Ishikawa (cell line): ENCODE measurements around the gene NR3C1.

Source experiments
- CEBPB ChIP-seq: IDR thresholded peaks from 2 replicates; pipeline ENCODE4 v1.6.1; 2012
- CREB1 ChIP-seq: IDR thresholded peaks from 2 replicates; pipeline ENCODE4 v1.6.1; 2012; ENCODE audit warnings: low read depth
- EGR1 ChIP-seq: IDR thresholded peaks from 2 replicates; pipeline ENCODE4 v1.6.1; 2012
- EP300 ChIP-seq: IDR thresholded peaks from 2 replicates; pipeline ENCODE4 v1.6.1; 2012; ENCODE audit warnings: borderline replicate concordance
- FOXM1 ChIP-seq: IDR thresholded peaks from 2 replicates; pipeline ENCODE4 v1.6.1; 2012; ENCODE audit warnings: low read depth, borderline replicate concordance
- MAX ChIP-seq: IDR thresholded peaks from 2 replicates; pipeline ENCODE4 v1.6.1; 2012
- NFIC ChIP-seq: IDR thresholded peaks from 2 replicates; pipeline ENCODE4 v1.6.1; 2012
- RAD21 ChIP-seq: IDR thresholded peaks from 2 replicates; pipeline ENCODE4 v1.6.1; 2012; ENCODE audit warnings: low read depth
- TAF1 ChIP-seq: IDR thresholded peaks from 2 replicates; pipeline ENCODE4 v1.6.1; 2012; ENCODE audit warnings: low read depth, mild to moderate bottlenecking
- TCF12 ChIP-seq: IDR thresholded peaks from 2 replicates; pipeline ENCODE4 v1.6.1; 2012; ENCODE audit warnings: low read depth
- TEAD4 ChIP-seq: IDR thresholded peaks from 2 replicates; pipeline ENCODE4 v1.6.1; 2012
- YY1 ChIP-seq: IDR thresholded peaks from 2 replicates; pipeline ENCODE4 v1.6.1; 2012; ENCODE audit warnings: low read depth
- ZBTB7A ChIP-seq: IDR thresholded peaks from 2 replicates; pipeline ENCODE4 v1.6.1; 2012; ENCODE audit warnings: low read depth
- TF ChIP-seq, protein P1 (sequence below): IDR thresholded peaks from 2 replicates; pipeline ENCODE4 v1.6.1; 2012; ENCODE audit warnings: low read depth, mild to moderate bottlenecking
- TF ChIP-seq, protein P2 (sequence below): IDR thresholded peaks from 2 replicates; pipeline ENCODE4 v1.6.1; 2012

Gene NR3C1

DNA sequence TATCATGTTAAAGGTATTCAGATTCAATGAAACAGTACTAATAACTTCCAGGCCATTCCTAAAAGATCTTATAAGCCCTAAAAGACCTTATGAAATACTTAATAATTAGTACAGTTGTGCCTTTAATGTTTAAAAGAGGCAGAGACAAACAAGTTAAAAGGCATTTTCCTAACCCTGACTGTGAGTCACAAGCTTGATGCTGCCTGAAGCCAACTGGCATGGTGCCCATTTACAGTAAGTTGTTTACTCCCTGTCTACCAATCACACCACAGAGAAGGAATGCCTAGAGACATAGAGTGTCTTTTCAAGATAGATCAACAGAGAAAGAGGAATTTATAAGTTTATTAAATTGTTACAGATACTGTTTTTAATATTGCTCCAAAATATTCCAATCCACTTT, 47.8 kb downstream of the NR3C1 start:
- TF ChIP-seq TEAD4 (no peak), FOXM1 (peak; percentile 55; the same call in 1 of the 2 replicates), RAD21 (no peak), TAF1 (no peak), TCF12 (no peak), CREB1 (no peak), NFIC (peak; percentile 90)

- TF ChIP-seq, protein P1, sequence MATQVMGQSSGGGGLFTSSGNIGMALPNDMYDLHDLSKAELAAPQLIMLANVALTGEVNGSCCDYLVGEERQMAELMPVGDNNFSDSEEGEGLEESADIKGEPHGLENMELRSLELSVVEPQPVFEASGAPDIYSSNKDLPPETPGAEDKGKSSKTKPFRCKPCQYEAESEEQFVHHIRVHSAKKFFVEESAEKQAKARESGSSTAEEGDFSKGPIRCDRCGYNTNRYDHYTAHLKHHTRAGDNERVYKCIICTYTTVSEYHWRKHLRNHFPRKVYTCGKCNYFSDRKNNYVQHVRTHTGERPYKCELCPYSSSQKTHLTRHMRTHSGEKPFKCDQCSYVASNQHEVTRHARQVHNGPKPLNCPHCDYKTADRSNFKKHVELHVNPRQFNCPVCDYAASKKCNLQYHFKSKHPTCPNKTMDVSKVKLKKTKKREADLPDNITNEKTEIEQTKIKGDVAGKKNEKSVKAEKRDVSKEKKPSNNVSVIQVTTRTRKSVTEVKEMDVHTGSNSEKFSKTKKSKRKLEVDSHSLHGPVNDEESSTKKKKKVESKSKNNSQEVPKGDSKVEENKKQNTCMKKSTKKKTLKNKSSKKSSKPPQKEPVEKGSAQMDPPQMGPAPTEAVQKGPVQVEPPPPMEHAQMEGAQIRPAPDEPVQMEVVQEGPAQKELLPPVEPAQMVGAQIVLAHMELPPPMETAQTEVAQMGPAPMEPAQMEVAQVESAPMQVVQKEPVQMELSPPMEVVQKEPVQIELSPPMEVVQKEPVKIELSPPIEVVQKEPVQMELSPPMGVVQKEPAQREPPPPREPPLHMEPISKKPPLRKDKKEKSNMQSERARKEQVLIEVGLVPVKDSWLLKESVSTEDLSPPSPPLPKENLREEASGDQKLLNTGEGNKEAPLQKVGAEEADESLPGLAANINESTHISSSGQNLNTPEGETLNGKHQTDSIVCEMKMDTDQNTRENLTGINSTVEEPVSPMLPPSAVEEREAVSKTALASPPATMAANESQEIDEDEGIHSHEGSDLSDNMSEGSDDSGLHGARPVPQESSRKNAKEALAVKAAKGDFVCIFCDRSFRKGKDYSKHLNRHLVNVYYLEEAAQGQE: no peak
- TF ChIP-seq TCF12 (no peak), NFIC (no peak), TAF1 (no peak), FOXM1 (no peak), MAX (no peak), EGR1 (no peak), CREB1 (no peak), RAD21 (no peak), TEAD4 (no peak), EP300 (no peak), CEBPB (no peak), ZBTB7A (no peak), YY1 (no peak)
- TF ChIP-seq, protein P2, sequence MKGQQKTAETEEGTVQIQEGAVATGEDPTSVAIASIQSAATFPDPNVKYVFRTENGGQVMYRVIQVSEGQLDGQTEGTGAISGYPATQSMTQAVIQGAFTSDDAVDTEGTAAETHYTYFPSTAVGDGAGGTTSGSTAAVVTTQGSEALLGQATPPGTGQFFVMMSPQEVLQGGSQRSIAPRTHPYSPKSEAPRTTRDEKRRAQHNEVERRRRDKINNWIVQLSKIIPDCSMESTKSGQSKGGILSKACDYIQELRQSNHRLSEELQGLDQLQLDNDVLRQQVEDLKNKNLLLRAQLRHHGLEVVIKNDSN: no peak
Measured at GRCh38 chr5:143354025-143354424, 49.5 kb downstream of the NR3C1 start.

- TF ChIP-seq, protein P2: no peak
- TF ChIP-seq CEBPB (no peak), MAX (no peak), CREB1 (no peak), TCF12 (no peak), TAF1 (no peak), EP300 (no peak), RAD21 (no peak), YY1 (no peak), TEAD4 (no peak), EGR1 (no peak)
- TF ChIP-seq, protein P1: no peak
Measured at GRCh38 chr5:143352691-143353090, 50.8 kb downstream of the NR3C1 start.

GRCh38 chr5:143350751-143351602, 52.5 kb downstream of the NR3C1 start:
- TF ChIP-seq YY1 (no peak), RAD21 (no peak)

- TF ChIP-seq, protein P1: no peak
- TF ChIP-seq CEBPB (no peak), ZBTB7A (no peak), CREB1 (no peak), EGR1 (no peak)
- TF ChIP-seq, protein P2: no peak
Measured at GRCh38 chr5:143350341-143350740, 53.1 kb downstream of the NR3C1 start.
